GM12872 (cell line): ENCODE data around the gene MRPL19.

ENCODE experiments used
- TF ChIP-seq, protein P1 (sequence below): IDR thresholded peaks from 3 replicates; pipeline ENCODE4 v1.5.1; 2011; ENCODE audit warnings: low read depth, mild to moderate bottlenecking, low read length, moderate library complexity; ENCODE audit not compliant: insufficient read depth

Gene MRPL19

GRCh38 chr2:75676464-75676863, 29.9 kb downstream of the MRPL19 start:
- TF ChIP-seq, protein P1, sequence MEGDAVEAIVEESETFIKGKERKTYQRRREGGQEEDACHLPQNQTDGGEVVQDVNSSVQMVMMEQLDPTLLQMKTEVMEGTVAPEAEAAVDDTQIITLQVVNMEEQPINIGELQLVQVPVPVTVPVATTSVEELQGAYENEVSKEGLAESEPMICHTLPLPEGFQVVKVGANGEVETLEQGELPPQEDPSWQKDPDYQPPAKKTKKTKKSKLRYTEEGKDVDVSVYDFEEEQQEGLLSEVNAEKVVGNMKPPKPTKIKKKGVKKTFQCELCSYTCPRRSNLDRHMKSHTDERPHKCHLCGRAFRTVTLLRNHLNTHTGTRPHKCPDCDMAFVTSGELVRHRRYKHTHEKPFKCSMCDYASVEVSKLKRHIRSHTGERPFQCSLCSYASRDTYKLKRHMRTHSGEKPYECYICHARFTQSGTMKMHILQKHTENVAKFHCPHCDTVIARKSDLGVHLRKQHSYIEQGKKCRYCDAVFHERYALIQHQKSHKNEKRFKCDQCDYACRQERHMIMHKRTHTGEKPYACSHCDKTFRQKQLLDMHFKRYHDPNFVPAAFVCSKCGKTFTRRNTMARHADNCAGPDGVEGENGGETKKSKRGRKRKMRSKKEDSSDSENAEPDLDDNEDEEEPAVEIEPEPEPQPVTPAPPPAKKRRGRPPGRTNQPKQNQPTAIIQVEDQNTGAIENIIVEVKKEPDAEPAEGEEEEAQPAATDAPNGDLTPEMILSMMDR = no peak

DNA sequence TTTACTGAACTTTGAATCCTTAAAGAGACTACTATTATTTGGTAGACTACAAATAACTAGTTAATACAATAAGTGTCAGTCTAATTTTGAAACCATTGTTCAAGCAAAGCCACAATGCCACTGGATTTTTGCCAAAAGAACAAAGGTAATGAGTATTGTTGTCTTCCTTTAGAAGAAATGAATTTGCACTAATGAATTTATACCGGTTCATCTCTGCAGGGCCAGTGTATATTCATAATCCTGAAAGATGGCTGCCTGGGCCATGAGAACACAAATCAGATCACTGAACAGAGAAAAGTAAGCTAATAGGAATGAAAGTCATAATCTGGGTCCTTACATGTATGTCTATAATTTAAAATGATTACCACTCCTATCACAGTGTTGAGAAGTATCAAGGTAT, 33.0 kb downstream of the MRPL19 start:
- TF ChIP-seq, protein P1 = no peak

DNA sequence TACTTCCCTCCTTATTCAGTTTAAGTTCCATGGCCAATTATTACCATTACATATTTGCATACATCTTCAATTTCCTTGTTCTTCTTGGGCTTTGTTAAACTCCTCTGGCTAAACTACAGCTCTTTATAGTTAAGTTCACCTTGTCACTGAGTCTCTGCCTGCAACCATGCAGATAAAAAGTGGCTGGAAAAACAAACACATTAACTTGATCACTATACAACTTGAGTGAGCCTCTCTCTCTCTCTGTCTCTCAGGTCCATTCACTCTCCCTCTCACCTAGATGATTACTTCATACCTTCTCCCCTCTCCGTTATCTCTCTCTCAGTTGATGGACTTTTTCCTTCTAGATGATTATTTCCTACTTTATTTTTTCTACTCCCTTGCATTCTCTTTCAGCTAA, 33.8 kb downstream of the MRPL19 start:
- TF ChIP-seq, protein P1 = no peak

GRCh38 chr2:75688196-75688595, 41.6 kb downstream of the MRPL19 start:
- TF ChIP-seq, protein P1 = no peak

GRCh38 chr2:75698918-75699317, 52.3 kb downstream of the MRPL19 start:
- TF ChIP-seq, protein P1 = no peak

DNA sequence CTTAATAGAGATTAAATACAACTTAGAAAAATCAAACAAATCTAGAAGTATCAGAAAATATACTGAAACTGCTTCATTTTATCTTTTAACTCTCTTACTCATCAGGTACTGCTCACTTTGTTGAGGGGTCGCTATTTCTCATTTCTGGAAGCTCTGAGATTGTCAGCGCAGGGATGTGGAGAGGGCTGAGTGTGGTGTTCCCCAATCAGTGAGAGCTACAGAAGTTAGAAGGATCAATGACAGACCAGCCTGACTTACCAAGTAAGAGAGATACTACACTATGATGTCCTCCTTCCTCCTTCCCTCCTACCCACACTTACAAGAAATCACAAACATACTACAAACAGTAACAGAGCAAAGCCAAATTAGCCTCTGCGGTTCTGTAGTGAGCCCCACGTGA, 56.0 kb downstream of the MRPL19 start:
- TF ChIP-seq, protein P1 = no peak

DNA sequence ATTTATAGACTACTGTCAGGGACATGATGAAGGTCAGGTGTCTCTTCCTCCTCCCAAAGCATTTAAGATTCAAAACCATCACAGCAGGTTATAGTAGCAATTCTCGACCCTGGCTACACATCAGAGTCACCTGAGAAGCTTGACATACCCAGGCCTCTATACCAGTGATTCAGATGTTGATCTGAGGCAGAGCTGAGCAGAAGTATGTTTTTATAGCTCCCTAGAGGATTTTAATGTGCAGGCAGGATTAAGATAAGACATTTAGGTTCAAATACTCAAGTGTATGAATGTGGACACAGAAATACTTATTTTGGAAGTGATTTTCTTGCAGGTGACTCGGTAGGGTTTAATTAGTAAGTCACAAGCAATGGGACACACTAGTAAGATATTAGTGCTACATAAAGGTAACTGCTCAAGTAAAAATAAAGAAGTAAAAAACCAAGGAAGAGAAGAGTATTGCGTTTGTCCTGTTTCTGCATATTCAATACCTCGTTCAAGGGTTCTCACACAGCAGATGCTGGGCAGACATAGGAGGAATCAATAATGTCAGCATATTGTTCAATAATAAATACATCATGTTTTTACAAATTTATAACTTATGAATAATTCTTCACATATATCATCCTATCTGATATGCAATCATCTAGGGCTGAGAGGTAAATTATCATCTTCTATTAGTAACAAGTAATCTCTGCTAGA, 57.2 kb downstream of the MRPL19 start:
- TF ChIP-seq, protein P1 = no peak

- TF ChIP-seq, protein P1 = no peak
Observed at GRCh38 chr2:75705921-75706320, 59.3 kb downstream of the MRPL19 start.
